Measurements from ENCODE around the gene MUC5AC. TPM values are rescaled to one million over a fixed set of nuclear protein-coding genes. Genes with fewer than 3 reads are reported as not detected.
"Not testable (repeated sequence)": the region's sequence is repeated elsewhere in the genome, so short reads cannot be mapped to it uniquely, and the experiment has no call there.

Gene MUC5AC
- polyA plus RNA-seq, 1 donor: 0.37 TPM

DNA sequence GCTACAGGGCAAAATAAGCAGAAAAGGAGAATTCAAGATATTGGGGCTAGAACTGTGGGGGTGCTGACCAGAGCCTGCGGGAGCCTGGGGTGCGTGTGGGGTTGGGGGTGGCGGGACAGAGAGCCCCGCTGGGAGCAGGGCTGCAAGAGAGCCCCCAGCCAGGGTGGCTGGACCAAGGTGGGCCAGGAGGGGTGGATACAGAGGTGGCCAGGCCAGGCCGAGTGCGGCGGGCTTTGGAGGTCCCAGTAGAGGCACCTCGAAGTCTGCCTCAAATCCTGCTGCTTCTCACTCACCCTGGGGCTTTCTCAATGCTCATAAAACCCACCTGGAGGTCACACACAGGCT lies 48.2 kb downstream of the MUC5AC start:
- Histone ChIP-seq H3K27me3 (ENCODE audit: control insufficient read depth, insufficient read depth, low read length) (peaks cover 2% of the 10 kb centered on the region), H3K27ac (ENCODE audit: low read length) (no peak overlapping the region), H3K36me3 (ENCODE audit: control insufficient read depth, insufficient read depth, low read length) (no peaks in the 10 kb centered on the region), H3K4me3 (ENCODE audit: low read length) (no peak overlapping the region), H3K4me1 (ENCODE audit: control insufficient read depth, insufficient read depth, low read length) (no peaks in the 10 kb centered on the region), H3K9me3 (ENCODE audit: control insufficient read depth, low read depth, low read length) (peaks cover 10% of the 10 kb centered on the region)
- WGBS (ENCODE audit: insufficient coverage, low lambda C conversion rate): no CpG with 5 or more reads among the region's 8 CpGs
- no peak for DNase-seq

DNA sequence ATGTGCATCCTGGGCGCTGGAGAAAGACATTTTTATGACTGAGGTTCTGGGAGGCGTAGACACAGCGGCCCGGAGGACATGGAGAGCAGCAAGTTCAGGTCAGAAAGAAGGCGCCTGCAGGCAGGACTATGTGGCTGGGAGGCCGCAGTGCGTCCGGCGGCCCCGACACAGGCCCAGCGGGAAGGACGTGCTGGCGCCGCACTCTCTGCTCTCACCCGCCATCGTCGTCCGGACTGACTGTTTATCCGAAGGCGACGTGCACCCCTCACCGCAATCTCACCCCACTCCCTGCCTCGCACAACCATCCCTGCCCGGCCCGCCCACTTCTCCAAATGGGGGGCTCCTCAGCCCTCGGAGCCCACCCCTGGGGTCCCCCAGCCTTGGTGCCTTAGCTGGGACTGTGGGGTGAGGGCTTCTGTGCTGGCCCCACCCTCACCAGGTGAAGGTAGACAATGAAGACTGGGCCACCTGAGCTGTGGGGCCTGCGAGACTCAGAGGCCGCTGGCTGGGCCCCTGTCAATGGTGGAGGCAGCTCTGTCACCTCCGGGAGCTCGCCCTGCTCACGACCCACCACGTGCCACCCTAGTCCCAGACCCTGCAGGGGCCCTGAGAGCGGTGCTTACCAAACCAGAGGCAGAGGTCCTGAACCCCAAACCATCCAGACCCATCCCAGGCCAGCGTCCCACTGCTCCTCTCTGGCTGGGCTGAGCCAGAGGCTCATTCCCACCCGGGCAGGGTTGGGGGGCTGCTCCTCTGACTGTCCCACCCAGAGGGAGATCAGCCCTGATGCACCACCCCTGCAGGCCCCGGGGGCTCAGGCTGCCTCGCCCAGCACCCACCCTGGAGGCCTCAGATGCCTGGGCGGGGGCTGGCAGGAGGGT lies 48.9 kb downstream of the MUC5AC start:
- Histone ChIP-seq H3K27ac (ENCODE audit: low read length) (no peak overlapping the region), H3K9me3 (ENCODE audit: control insufficient read depth, low read depth, low read length) (peaks cover 11% of the 10 kb centered on the region), H3K36me3 (ENCODE audit: control insufficient read depth, insufficient read depth, low read length) (no peaks in the 10 kb centered on the region), H3K4me3 (ENCODE audit: low read length) (no peak overlapping the region), H3K27me3 (ENCODE audit: control insufficient read depth, insufficient read depth, low read length) (no peaks in the 10 kb centered on the region), H3K4me1 (ENCODE audit: control insufficient read depth, insufficient read depth, low read length) (no peaks in the 10 kb centered on the region)
- no peak for DNase-seq
- no CpG with 5 or more reads among the region's 38 CpGs for WGBS (ENCODE audit: insufficient coverage, low lambda C conversion rate)

DNA sequence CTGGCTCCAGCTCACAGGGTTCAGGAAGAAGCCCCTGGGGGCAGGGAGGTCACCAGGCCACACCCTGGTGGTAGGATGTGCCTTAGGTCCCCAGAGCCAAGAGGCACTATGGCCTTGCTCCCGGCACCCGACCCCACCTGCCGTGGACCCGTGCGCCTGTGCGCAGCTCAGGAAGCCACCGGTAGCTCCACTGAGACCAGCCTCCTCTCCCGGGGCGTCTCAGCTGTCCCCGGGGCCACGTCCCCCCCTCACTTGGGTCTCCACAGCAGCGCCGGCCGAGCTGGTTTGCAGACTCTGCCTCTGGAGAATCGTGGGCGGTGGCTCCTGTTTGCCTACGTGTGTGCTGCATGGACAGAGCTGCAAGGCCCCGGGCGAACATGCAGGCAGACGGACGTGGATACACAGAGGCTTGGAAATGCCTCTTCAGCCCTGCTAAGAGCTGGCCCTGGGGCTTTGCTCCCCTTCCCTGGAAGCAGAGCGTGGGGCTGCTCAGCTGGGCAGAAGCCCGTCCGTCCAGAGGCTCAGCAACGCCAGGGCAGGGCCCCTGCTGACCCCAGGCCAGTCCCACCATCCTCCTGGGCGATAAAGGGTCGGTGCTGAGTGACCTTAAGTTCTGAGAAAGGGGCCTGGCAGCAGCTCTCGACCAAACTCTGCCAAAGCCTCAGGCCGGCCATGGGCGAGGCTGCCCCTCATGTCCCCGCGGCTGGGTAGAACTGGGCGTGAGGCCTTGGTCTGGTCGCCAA lies 49.8 kb downstream of the MUC5AC start:
- no peak for DNase-seq
- Histone ChIP-seq H3K4me3 (ENCODE audit: low read length) (no peak overlapping the region), H3K36me3 (ENCODE audit: control insufficient read depth, insufficient read depth, low read length) (no peaks in the 10 kb centered on the region), H3K27me3 (ENCODE audit: control insufficient read depth, insufficient read depth, low read length) (no peaks in the 10 kb centered on the region), H3K27ac (ENCODE audit: low read length) (no peak overlapping the region), H3K9me3 (ENCODE audit: control insufficient read depth, low read depth, low read length) (peaks cover 11% of the 10 kb centered on the region), H3K4me1 (ENCODE audit: control insufficient read depth, insufficient read depth, low read length) (no peaks in the 10 kb centered on the region)
- WGBS (ENCODE audit: insufficient coverage, low lambda C conversion rate): no CpG with 5 or more reads among the region's 34 CpGs

DNA sequence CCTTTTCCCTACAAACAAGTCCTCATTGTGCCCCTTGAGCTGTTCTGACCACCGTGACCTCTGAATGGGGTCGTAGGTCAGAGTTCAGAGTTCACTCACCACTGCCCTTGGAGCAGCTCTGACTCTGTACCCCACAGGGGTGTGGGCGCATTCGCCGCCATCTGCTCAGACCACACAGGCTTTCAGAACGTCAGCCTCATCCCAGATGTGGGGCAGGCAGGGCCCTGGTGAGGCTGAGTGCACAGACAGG lies 50.3 kb downstream of the MUC5AC start:
- Histone ChIP-seq H3K27me3 (ENCODE audit: control insufficient read depth, insufficient read depth, low read length) (no peaks in the 10 kb centered on the region), H3K4me3 (ENCODE audit: low read length) (no peak overlapping the region), H3K27ac (ENCODE audit: low read length) (no peak overlapping the region), H3K4me1 (ENCODE audit: control insufficient read depth, insufficient read depth, low read length) (no peaks in the 10 kb centered on the region), H3K36me3 (ENCODE audit: control insufficient read depth, insufficient read depth, low read length) (no peaks in the 10 kb centered on the region), H3K9me3 (ENCODE audit: control insufficient read depth, low read depth, low read length) (peaks cover 16% of the 10 kb centered on the region)
- no CpG with 5 or more reads among the region's 6 CpGs for WGBS (ENCODE audit: insufficient coverage, low lambda C conversion rate)
- DNase-seq: no peak

DNA sequence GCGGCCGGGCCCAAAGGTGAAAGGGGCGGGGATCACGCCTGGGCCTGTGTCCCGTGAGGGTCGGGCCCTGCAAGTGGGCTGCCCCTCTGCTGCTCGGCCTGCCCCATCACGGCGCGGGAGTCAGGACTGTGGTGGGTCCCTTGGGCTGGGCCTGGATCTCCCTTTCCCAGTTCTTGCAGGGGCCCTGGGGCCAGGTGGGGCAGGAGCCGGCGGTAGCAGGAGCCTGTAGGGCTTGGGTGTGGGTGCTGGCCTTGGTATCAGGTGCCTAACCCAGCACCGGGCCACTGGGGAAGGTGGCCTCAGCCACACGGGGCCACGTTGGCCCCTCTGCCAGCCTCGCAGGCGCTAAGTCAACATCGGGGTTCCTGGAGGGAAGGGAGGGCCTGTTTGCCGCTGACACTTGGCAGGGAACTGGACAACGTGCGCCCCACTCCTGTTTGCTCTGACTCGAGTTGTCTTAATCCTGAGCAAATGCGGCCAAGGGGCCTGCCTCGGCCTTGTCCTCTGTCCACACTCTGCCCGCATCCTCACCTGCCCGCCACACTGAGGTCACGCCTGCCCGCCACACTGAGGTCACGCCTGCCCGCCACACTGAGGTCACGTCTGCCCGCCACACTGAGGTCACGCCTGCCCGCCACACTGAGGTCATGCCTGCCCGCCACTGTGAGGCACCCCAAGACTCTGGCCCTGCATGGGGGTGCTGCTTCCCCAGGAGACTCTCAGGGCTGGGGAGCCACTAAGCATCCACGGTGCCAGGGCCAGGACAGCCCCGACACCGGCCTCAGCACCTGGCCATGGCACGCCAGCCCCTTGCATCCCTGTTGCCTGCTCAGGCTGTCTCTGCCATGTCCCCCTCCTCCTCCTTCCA lies 50.9 kb downstream of the MUC5AC start:
- Histone ChIP-seq H3K36me3 (ENCODE audit: control insufficient read depth, insufficient read depth, low read length) (no peaks in the 10 kb centered on the region), H3K9me3 (ENCODE audit: control insufficient read depth, low read depth, low read length) (peaks cover 18% of the 10 kb centered on the region), H3K4me3 (ENCODE audit: low read length) (no peak overlapping the region), H3K4me1 (ENCODE audit: control insufficient read depth, insufficient read depth, low read length) (no peaks in the 10 kb centered on the region), H3K27ac (ENCODE audit: low read length) (no peak overlapping the region), H3K27me3 (ENCODE audit: control insufficient read depth, insufficient read depth, low read length) (no peaks in the 10 kb centered on the region)
- DNase-seq: no peak
- WGBS (ENCODE audit: insufficient coverage, low lambda C conversion rate): no CpG with 5 or more reads among the region's 39 CpGs

DNA sequence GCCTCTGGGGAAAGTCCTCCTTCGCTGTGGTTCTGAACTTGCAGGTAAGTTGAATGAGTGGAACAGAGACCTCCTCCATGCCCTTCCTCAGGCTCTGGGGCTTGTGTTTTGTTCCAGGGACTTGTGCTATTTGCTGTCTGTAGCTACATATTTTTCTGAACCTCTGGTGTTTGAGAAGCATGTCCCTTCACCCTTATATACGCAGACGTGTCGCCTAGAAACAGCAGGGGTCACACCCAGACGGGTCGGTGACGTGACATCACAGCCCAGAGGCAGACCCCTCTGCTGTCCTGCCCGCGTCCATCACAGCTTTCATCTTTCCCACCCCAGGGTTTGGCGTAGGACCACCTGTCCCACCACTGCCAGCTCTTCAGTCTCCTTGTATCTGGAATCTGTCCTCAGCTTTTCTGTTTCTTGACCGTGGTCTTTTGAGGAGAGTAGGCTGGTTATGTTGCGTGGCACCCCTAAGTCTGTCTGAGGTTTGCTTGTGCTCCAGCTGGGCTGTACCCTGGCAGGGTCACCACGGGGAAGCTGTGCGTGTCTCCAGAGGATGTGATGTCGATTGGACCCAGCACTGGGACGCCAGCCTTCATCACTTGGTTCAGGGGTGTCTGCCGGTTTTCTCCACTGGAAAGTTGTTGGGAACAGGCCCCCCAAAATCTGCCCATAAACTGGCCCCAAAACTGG lies 51.8 kb downstream of the MUC5AC start:
- no CpG with 5 or more reads among the region's 17 CpGs for WGBS (ENCODE audit: insufficient coverage, low lambda C conversion rate)
- DNase-seq: no peak
- Histone ChIP-seq H3K27me3 (ENCODE audit: control insufficient read depth, insufficient read depth, low read length) (no peaks in the 10 kb centered on the region), H3K36me3 (ENCODE audit: control insufficient read depth, insufficient read depth, low read length) (no peaks in the 10 kb centered on the region), H3K9me3 (ENCODE audit: control insufficient read depth, low read depth, low read length) (peaks cover 18% of the 10 kb centered on the region), H3K4me1 (ENCODE audit: control insufficient read depth, insufficient read depth, low read length) (no peaks in the 10 kb centered on the region), H3K4me3 (ENCODE audit: low read length) (no peak overlapping the region), H3K27ac (ENCODE audit: low read length) (no peak overlapping the region)

DNA sequence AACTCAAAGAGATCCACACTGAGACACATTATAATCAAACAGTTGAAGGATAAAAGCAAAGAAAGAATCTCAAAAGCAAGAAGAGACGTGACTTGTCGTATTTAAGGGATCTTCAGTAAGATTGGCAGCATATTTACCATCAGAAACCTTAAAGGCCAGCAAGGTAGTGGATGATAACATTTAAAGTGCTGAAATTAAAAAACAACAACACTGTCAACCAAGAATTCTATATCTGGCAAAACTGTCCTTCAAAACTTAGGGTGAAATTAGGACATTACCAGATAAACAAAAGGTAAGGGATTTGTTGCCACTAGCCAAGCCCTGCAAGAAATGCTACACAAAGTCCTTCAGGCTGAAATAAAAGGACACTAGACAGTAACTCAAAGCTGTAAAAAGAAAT lies 54.1 kb downstream of the MUC5AC start:
- Histone ChIP-seq H3K9me3 (ENCODE audit: control insufficient read depth, low read depth, low read length) (peaks cover 18% of the 10 kb centered on the region), H3K36me3 (ENCODE audit: control insufficient read depth, insufficient read depth, low read length) (no peaks in the 10 kb centered on the region), H3K4me1 (ENCODE audit: control insufficient read depth, insufficient read depth, low read length) (no peaks in the 10 kb centered on the region), H3K4me3 (ENCODE audit: low read length) (no peak overlapping the region), H3K27ac (ENCODE audit: low read length) (no peak overlapping the region), H3K27me3 (ENCODE audit: control insufficient read depth, insufficient read depth, low read length) (no peaks in the 10 kb centered on the region)
- 70% methylated on average over 2 of the region's 2 CpGs for WGBS (ENCODE audit: insufficient coverage, low lambda C conversion rate)
- no peak for DNase-seq

DNA sequence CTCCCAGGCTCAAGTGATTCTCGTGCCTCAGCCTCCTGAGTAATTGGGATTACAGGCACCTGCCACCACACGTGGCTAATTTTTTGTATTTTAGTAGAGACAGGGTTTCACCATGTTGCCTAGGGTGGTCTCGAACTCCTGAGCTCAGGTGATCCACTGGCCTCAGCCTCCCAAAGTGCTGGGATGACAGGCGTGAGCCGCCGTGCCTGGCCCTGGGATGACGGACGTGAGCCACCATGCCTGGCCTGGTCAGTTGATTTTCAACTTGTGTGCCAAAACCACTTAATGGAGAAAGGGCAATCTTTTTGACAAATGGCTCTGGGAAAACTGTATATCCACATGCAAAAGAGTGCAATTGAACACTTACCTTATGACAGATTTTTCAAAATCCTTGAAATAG lies 58.1 kb downstream of the MUC5AC start:
- H3K4me1 ChIP-seq (ENCODE audit: control insufficient read depth, insufficient read depth, low read length): peaks cover 19% of the 10 kb centered on the region
- not testable (repeated sequence) for H3K9me3 ChIP-seq (ENCODE audit: control insufficient read depth, low read depth, low read length); H3K27me3 ChIP-seq (ENCODE audit: control insufficient read depth, insufficient read depth, low read length); DNase-seq; H3K4me3 ChIP-seq (ENCODE audit: low read length); H3K27ac ChIP-seq (ENCODE audit: low read length); H3K36me3 ChIP-seq (ENCODE audit: control insufficient read depth, insufficient read depth, low read length)
- whole genome bisulfite sequencing (ENCODE audit: insufficient coverage, low lambda C conversion rate): no CpG with 5 or more reads among the region's 8 CpGs

DNA sequence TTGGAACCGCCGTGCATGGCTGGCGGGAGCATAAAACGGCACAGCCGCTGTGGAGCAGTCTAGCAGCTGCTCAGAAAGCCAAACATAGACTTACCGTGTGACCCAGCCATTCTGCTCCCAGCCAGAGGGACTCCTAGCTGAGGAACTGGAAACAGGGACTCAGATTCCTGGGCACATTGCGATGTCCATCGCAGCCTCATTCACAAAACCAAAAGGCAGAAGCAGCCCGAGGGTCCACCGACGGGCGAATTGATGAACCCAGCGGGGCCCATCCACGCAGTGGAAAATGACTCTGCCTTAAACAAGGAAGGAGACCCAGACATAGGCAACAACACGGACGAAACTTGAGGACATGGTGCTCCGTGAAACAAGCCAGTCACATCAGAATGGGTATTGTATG lies 59.4 kb downstream of the MUC5AC start:
- WGBS (ENCODE audit: insufficient coverage, low lambda C conversion rate): 94% methylated on average over 3 of the region's 17 CpGs
- Histone ChIP-seq H3K4me3 (ENCODE audit: low read length) (no peak overlapping the region), H3K27ac (ENCODE audit: low read length) (no peak overlapping the region), H3K36me3 (ENCODE audit: control insufficient read depth, insufficient read depth, low read length) (no peaks in the 10 kb centered on the region), H3K4me1 (ENCODE audit: control insufficient read depth, insufficient read depth, low read length) (peaks cover 19% of the 10 kb centered on the region), H3K27me3 (ENCODE audit: control insufficient read depth, insufficient read depth, low read length) (no peaks in the 10 kb centered on the region), H3K9me3 (ENCODE audit: control insufficient read depth, low read depth, low read length) (peaks cover 6% of the 10 kb centered on the region)
- DNase-seq: no peak

DNA sequence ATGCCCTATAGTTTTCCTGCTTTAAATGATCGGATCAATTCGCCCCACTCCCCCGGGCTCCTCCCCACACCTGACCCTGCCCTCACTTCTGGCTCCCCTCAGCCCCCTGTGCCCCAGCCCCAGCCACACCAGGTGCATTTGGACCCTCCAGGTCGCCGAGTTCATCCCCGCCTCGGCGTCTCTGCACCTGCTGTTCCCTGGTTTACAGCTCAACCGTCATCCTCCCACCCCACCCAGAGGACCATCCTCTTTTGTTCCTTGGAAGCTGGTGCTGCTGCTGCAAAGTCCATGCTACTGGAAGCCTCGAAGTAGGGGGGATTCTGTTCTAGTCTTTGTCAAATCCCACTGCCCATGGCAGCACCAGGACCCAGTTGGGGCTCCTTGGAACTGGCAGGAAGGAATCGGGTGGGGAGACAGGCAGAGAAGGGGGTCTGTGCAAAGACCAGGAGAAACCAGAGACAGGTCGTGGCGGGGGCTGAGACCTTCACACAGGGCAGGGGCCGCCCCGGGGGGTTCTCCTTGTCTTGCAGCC lies 60.6 kb downstream of the MUC5AC start:
- Histone ChIP-seq H3K4me1 (ENCODE audit: control insufficient read depth, insufficient read depth, low read length) (peaks cover 26% of the 10 kb centered on the region), H3K27ac (ENCODE audit: low read length) (no peak overlapping the region), H3K4me3 (ENCODE audit: low read length) (no peak overlapping the region), H3K36me3 (ENCODE audit: control insufficient read depth, insufficient read depth, low read length) (no peaks in the 10 kb centered on the region), H3K27me3 (ENCODE audit: control insufficient read depth, insufficient read depth, low read length) (no peaks in the 10 kb centered on the region), H3K9me3 (ENCODE audit: control insufficient read depth, low read depth, low read length) (no peaks in the 10 kb centered on the region)
- DNase-seq: peak in 1 of 2 donors; percentile 50
- WGBS (ENCODE audit: insufficient coverage, low lambda C conversion rate): 80% methylated on average over 1 of the region's 15 CpGs

Measured in large intestine (tissue), 3 donors.